Measurements from ENCODE around the gene ZNF775. TPM values are rescaled to one million over a fixed set of nuclear protein-coding genes. Genes with fewer than 3 reads are reported as not detected.

The ZNF775 gene
- total RNA-seq, 1 experiment from 2014 or later = 3.7 TPM

DNA sequence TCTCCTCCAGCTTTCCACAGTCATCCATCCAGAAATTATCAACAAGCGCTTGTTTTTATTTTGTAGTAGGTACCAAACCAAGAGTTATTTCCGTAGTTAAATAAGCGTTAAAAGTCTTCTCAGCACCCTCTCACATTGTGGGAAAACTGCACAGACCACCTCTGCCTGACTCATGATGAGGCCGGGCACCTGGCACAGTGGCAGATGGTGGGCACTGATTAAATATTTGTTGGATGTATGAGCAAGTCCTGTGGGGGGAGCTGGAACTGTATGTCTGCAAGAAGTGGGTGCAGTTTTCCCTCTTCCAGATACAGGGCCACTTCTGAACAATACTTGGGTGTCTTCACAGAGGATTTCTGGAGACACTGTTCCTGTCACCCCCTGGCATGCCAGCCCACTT is 15.8 kb upstream of the ZNF775 start:
- Histone ChIP-seq H2AFZ (ENCODE audit: low read length) (no peak overlapping the region), H3K9me3 (ENCODE audit: low read length) (no peaks in the 10 kb centered on the region), H3K4me3 (ENCODE audit: low read length) (no peak overlapping the region), H3K4me2 (ENCODE audit: low read length) (no peak overlapping the region), H3K27me3 (ENCODE audit: low read length) (no peaks in the 10 kb centered on the region), H3K36me3 (ENCODE audit: low read depth, low read length) (no peaks in the 10 kb centered on the region), H3K4me1 (ENCODE audit: insufficient read depth, low read length) (peaks cover 17% of the 10 kb centered on the region), H4K20me1 (ENCODE audit: low read length) (no peaks in the 10 kb centered on the region), H3K9ac (ENCODE audit: low read length) (no peak overlapping the region), H3K79me2 (ENCODE audit: low read length) (no peaks in the 10 kb centered on the region), H3K27ac (ENCODE audit: low read length) (no peak overlapping the region), H3F3A (ENCODE audit: low read length, unreplicated experiment) (no peaks in the 10 kb centered on the region), H3K9me2 (replicated peaks; ENCODE audit: low read length) (no peaks in the 10 kb centered on the region)
- ATAC-seq = no peak
- TF ChIP-seq CTCF (conservative IDR thresholded peaks at IDR 0.05; ENCODE audit: low read depth, low read length) = no peak
- TF ChIP-seq EZH2 (IDR thresholded peaks at IDR 0.05; ENCODE audit: low read length, unreplicated experiment) = no peak
- TF ChIP-seq EZH2phosphoT487 (IDR thresholded peaks at IDR 0.05; ENCODE audit: borderline replicate concordance, low read length) = no peak
- ChIA-PET CTCF (no interaction called here), POLR2A (ENCODE audit: unreplicated experiment) (no interaction called here)
- BruUV-seq (replicated peaks) = no TSS peak
- intact Hi-C loops (cut with micrococcal nuclease) = no loop called here
- DNase-seq = peak; percentile 38

DNA sequence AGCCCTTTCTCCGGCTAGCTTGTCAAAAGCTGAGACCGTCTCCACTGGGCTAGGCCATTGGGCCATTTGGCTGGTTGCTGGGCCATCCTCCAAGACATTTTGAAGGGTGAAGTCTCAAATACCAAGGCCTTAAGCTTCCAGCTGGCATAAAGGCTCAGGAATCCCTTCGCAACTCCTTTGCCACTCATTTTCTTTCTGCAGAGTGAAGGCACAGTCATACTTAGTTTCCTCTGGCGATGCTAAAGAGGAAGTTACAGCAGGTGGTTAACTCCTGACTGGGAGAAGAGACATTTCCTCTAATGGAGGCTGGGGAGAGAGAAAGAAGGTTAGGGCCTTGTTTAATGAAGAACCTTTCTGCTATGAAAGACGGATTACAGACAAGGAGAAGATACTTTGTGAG is 15.3 kb upstream of the ZNF775 start:
- POLR2A ChIA-PET (ENCODE audit: unreplicated experiment) = no interaction called here
- no peak overlapping the region for H3K27ac ChIP-seq (ENCODE audit: low read length)
- intact Hi-C loops (cut with micrococcal nuclease) = no loop called here

DNA sequence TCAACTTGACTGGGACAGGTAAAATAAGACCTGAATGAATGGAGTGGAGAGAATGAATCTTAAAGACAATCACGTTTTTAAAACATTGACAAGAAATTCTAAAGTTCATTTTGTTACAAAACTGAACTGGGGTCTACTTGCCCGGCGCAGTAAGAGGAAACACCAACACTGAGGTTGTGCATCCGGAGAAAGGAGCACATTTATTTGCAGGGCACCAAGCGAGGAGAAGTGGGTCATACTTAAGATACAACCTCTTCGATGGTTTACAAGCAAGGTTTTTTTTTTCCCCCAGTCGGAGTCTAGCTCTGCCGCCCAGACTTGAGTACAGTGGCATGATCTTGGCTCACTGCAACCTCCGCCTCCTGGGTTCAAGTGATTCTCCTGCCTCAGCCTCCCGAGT is 13.9 kb upstream of the ZNF775 start:
- intact Hi-C loops (cut with micrococcal nuclease) = no loop called here

More for the DNA sequence above, 15.3 kb upstream of the ZNF775 start:
- H3K9me3 ChIP-seq (ENCODE audit: low read length) = no peaks in the 10 kb centered on the region
- ATAC-seq (no peak), DNase-seq (no peak)
- TF ChIP-seq EZH2 (IDR thresholded peaks at IDR 0.05; ENCODE audit: low read length, unreplicated experiment) = no peak
- TF ChIP-seq CTCF (conservative IDR thresholded peaks at IDR 0.05; ENCODE audit: low read depth, low read length) = no peak
- TF ChIP-seq EZH2phosphoT487 (IDR thresholded peaks at IDR 0.05; ENCODE audit: borderline replicate concordance, low read length) = no peak
- no peaks in the 10 kb centered on the region for H3F3A ChIP-seq (ENCODE audit: low read length, unreplicated experiment)
- H3K4me1 ChIP-seq (ENCODE audit: insufficient read depth, low read length) = peaks cover 17% of the 10 kb centered on the region
- no peaks in the 10 kb centered on the region for H3K36me3 ChIP-seq (ENCODE audit: low read depth, low read length)
- H2AFZ ChIP-seq (ENCODE audit: low read length) = no peak overlapping the region
- H3K9ac ChIP-seq (ENCODE audit: low read length) = no peak overlapping the region
- no peaks in the 10 kb centered on the region for H3K27me3 ChIP-seq (ENCODE audit: low read length)
- H4K20me1 ChIP-seq (ENCODE audit: low read length) = no peaks in the 10 kb centered on the region
- H3K4me3 ChIP-seq (ENCODE audit: low read length) = no peak overlapping the region
- no peak overlapping the region for H3K4me2 ChIP-seq (ENCODE audit: low read length)
- peaks cover 3% of the 10 kb centered on the region for H3K79me2 ChIP-seq (ENCODE audit: low read length)
- H3K9me2 ChIP-seq (replicated peaks; ENCODE audit: low read length) = no peaks in the 10 kb centered on the region
- CTCF ChIA-PET = no interaction called here
- BruUV-seq (replicated peaks) = no TSS peak

More for the DNA sequence above, 13.9 kb upstream of the ZNF775 start:
- H3K9ac ChIP-seq (ENCODE audit: low read length) = no peak overlapping the region
- 0 out of 2 replicates have a peak, but pooled peaks cover 6% of the 10 kb centered on the region for H4K20me1 ChIP-seq (ENCODE audit: low read length)
- H3K79me2 ChIP-seq (ENCODE audit: low read length) = peaks cover 16% of the 10 kb centered on the region
- no peak overlapping the region for H2AFZ ChIP-seq (ENCODE audit: low read length)
- ChIA-PET CTCF (no interaction called here), POLR2A (ENCODE audit: unreplicated experiment) (no interaction called here)
- no TSS peak for BruUV-seq (replicated peaks)
- no peaks in the 10 kb centered on the region for H3K36me3 ChIP-seq (ENCODE audit: low read depth, low read length)
- no peak overlapping the region for H3K4me3 ChIP-seq (ENCODE audit: low read length)
- no peak for DNase-seq
- no peaks in the 10 kb centered on the region for H3K9me2 ChIP-seq (replicated peaks; ENCODE audit: low read length)
- no peak for ATAC-seq
- H3K9me3 ChIP-seq (ENCODE audit: low read length) = no peaks in the 10 kb centered on the region
- H3K27ac ChIP-seq (ENCODE audit: low read length) = no peak overlapping the region
- TF ChIP-seq EZH2 (IDR thresholded peaks at IDR 0.05; ENCODE audit: low read length, unreplicated experiment) (no peak), EZH2phosphoT487 (IDR thresholded peaks at IDR 0.05; ENCODE audit: borderline replicate concordance, low read length) (no peak), CTCF (conservative IDR thresholded peaks at IDR 0.05; ENCODE audit: low read depth, low read length) (no peak)
- no peaks in the 10 kb centered on the region for H3K27me3 ChIP-seq (ENCODE audit: low read length)
- no peak overlapping the region for H3K4me2 ChIP-seq (ENCODE audit: low read length)
- H3F3A ChIP-seq (ENCODE audit: low read length, unreplicated experiment) = no peaks in the 10 kb centered on the region
- peaks cover 24% of the 10 kb centered on the region for H3K4me1 ChIP-seq (ENCODE audit: insufficient read depth, low read length)
